Testis (tissue), 2 donors: Measurements from ENCODE around the gene AGBL1.

ENCODE experiments used
- POLR2A ChIP-seq: fragments of 450-650 bp; IDR thresholded peaks from one replicate; pipeline ENCODE4 v1.6.1; 2017; ENCODE audit warnings: antibody characterized with exemption, mild to moderate bottlenecking, moderate library complexity
- TF ChIP-seq, protein P1 (sequence below), 3 experiments: fragments of 450-650 bp in 2 of 3; fragments of 200-600 bp in 1 of 3; sonication (generic) in 1 of 3; IDR thresholded peaks; one replicate each; pipeline ENCODE4 v1.5.1; 2016 to 2019; ENCODE audit warnings: antibody characterized with exemption in 3 of 3, mild to moderate bottlenecking in 2 of 3, moderate library complexity in 1 of 3

DNA sequence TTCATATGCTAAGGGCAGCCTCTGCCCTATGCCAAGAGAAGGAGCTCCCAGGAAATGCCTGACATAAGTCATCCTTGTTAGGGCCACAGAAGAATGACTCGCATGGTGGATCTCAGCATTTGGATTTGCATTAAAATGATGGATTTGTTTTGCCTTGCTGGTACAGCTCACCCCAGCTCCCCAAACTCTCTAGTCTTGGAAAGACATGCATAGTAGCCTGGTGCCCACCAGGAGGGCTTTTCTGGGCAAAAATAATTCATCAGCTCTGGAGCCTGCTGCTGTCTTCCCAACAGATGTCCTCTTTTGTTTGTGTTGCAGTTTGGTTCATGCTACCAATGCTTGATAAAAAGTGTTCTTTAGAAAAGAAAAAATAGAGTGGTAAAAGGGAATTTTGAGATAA is 833.0 kb downstream of the AGBL1 start:
- TF ChIP-seq, protein P1, sequence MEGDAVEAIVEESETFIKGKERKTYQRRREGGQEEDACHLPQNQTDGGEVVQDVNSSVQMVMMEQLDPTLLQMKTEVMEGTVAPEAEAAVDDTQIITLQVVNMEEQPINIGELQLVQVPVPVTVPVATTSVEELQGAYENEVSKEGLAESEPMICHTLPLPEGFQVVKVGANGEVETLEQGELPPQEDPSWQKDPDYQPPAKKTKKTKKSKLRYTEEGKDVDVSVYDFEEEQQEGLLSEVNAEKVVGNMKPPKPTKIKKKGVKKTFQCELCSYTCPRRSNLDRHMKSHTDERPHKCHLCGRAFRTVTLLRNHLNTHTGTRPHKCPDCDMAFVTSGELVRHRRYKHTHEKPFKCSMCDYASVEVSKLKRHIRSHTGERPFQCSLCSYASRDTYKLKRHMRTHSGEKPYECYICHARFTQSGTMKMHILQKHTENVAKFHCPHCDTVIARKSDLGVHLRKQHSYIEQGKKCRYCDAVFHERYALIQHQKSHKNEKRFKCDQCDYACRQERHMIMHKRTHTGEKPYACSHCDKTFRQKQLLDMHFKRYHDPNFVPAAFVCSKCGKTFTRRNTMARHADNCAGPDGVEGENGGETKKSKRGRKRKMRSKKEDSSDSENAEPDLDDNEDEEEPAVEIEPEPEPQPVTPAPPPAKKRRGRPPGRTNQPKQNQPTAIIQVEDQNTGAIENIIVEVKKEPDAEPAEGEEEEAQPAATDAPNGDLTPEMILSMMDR (IDR thresholded peaks at IDR 0.05), result no peak
- no peak for TF ChIP-seq POLR2A
